Upper lobe of left lung (tissue), 4 donors: ENCODE measurements around the gene LYPD4.

Source experiments
- CTCF ChIP-seq, 6 experiments: fragments of 450-650 bp in 4 of 6; fragments of 200-600 bp in 2 of 6; sonication (generic) in 2 of 6; IDR thresholded peaks; one replicate each; pipeline ENCODE4 v1.5.1; 2016 to 2019; ENCODE audit warnings: antibody characterized with exemption in 6 of 6
- EP300 ChIP-seq, 4 donors: sonication (generic); formaldehyde crosslinking; IDR thresholded peaks; one replicate each; pipeline ENCODE4 v1.5.1; 2017; ENCODE audit warnings: antibody characterized with exemption in 4 of 4, control low read depth in 2 of 4
- POLR2A ChIP-seq, 4 donors: fragments of 450-650 bp; IDR thresholded peaks; one replicate each; pipeline ENCODE4 v1.5.1; 2016 to 2017; ENCODE audit warnings: antibody characterized with exemption in 4 of 4, mild to moderate bottlenecking in 2 of 4

- TF ChIP-seq EP300 (IDR thresholded peaks at IDR 0.05) (no peak), POLR2A (IDR thresholded peaks at IDR 0.05) (no peak), CTCF (IDR thresholded peaks at IDR 0.05) (no peak)
Observed at GRCh38 chr19:41866284-41866683, 21.8 kb upstream of the LYPD4 start.
